Measurements from ENCODE around the gene CALCOCO1.
A peak's percentile ranks its signal among the peaks of the same experiment; 100 is the strongest.

The CALCOCO1 gene

GRCh38 chr12:53751336-53752191 lies 24.3 kb upstream of the CALCOCO1 start, which contains the start of gene CISTR:
TSS of gene CISTR (minus strand) at chr12:53751979.
- DNase-seq, result no peak

GRCh38 chr12:53750812-53751335 lies 23.6 kb upstream of the CALCOCO1 start:
- peak; percentile 26 for DNase-seq

GRCh38 chr12:53749986-53750811 lies 22.9 kb upstream of the CALCOCO1 start:
- no peak for DNase-seq

GRCh38 chr12:53748072-53748840 lies 21.0 kb upstream of the CALCOCO1 start:
- DNase-seq, result no peak

- DNase-seq, result no peak
Observed at GRCh38 chr12:53747095-53747494, 19.8 kb upstream of the CALCOCO1 start.

GRCh38 chr12:53746592-53747092 lies 19.4 kb upstream of the CALCOCO1 start:
- DNase-seq, result peak; percentile 85

- DNase-seq, result no peak
Observed at GRCh38 chr12:53744751-53745150, 17.5 kb upstream of the CALCOCO1 start.

DNA sequence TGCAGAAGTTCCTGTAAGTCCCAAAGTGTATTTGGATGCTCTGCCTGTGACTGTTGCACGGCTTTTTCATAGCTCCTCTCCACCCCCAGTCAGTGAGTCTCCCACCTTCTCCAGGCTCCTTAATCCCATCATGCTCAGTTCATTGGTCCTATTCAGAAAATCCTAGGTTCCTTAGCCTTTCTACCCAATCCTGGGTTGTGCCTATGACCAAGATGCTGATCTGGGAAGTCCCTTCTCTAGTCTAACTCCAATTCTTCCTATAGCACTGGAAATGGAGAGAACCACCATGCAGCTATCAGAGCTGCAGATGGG lies 16.8 kb upstream of the CALCOCO1 start:
- no peak for DNase-seq

DNA sequence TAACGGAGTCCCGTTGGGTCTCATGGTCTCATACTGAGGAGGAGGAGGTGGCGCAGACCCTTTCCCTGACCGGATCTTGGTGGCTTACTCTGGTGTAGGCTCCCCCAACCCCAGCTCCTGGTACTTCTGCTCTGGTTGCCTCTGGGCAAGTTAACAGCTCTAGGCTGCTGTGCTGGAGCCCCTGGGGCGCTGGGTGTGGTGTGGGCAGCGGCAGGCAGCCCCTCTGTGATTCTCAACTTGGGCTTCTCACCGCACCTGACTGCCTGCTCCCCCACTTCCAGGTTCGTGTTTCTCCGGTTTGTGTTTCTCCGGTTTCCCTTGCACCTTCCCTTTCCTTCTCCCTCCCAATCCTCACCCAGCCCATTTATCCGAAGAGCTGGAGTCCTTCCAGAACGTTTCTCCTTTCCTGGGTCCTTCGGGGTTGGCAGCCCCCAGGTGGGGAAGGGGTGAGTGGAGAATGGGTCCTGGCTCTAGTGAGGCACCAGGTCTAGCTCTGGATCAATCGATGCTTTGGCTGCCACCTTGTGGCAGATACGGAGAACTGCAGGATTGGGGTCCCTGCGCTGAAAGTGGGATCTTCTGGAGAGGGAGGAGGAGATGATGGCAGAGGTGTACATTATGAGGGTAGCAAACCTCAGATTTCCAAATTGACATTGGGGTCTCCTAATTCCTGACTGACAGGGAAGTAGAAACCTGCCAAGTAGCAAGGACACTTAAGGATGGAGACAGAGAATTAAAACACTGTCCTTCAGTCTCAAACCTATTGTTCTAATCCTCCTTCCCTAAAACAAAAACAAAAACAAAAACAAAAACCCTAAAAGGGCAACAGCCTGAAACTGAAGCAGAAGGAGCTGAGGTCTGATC lies 16.2 kb upstream of the CALCOCO1 start:
- DNase-seq, result peak; percentile 53

DNA sequence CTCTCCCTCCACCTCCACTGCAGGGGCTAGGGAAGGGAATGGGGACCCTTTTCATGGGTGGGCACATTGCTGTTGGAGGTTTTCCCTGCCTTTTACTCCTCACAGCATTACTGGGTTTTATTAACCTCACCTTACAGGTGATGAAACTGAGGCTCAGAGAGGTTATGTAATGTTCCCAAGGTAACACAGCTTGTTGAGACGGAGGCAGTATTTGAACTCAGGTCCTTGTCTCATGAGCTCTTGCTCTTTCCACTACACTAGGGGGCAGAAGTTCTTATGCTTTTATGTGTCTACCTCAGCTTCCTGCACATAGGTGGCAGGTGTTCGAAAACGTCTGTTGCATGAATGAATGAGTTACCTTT lies 12.9 kb upstream of the CALCOCO1 start:
- DNase-seq, result no peak

DNA sequence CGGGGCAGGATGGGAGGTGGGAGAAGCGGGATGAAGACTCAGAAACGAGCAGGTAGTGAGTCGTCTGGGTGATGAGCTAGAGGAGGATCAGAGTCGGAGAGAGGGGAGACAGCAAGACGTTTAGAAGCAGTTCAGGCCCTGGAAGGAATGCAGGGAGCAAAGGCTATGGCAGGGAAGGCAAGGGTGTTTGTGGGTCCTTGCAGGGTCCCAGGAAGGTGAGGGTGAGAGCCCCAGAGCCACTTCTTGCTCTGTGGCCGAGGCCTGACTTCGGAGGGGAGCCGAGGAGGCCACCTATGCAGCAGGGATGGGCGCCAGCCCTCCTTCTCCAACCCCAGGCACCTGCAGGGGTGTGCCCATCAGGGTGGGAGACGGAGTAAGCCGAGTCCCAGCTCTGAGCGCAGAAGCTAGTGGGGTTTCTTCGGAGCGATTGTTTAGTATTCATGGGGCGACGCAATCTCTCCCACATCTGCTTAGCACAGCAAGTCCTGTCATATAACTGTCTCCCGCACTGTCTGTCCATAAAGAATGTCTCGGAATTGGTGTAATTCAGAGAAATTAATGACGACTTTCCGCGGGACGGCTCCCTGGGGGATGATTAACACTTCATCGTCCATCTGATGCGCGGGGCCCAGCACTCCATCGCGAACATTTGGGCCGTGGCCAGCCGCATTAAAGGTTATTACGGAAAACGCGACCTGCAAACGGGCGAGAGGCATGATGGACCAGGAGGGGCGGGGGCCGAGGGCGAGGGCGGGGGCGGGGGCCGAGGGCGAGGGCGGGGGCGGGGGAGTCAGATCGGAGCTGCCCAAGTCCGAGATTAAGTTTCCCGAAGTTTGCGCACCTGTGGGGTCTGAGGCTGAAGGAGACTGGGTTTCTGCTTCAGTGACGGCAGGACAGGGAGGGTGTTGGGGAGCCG lies 12.2 kb upstream of the CALCOCO1 start:
- no peak for DNase-seq

GRCh38 chr12:53738406-53739213 lies 11.4 kb upstream of the CALCOCO1 start:
- no peak for DNase-seq

- no peak for DNase-seq
Observed at GRCh38 chr12:53737951-53738405, 10.7 kb upstream of the CALCOCO1 start.

DNA sequence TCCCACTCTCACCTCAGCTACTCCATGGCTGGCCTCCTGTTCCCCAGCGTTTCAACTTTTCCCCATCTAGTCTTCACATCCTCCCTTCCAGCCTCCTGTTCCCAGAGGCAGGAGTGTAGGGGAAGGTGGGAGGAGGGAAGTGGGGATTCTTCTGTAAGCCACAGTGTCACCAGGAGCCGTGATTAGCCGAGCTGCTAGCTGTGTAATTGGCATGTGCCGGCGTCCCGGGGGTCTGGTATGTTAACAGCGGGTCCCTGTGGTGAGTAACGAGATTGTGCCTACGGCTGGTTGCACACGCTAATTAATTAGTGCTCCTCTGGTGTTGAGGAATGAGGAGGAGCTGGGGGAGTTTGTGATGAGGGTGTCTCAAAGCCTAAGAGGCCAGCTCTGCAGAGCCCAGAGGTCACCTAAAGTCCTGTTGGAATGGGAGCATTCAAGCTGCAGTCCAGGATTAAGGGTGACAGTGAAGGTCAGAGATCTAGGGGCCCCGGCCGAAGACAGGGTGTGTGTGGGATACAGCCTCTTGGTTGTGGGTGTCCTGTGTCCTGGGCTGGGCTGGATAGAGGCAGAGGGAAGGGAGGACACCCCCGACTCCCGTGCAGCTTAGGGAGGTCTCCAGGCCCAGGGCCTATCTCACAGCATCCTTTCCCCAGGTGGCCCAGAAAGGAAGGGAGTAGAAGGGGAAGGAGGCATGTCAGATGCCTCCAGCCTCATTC lies 10.0 kb upstream of the CALCOCO1 start:
- DNase-seq, result no peak

GRCh38 chr12:53736592-53736991 lies 9.3 kb upstream of the CALCOCO1 start:
- no peak for DNase-seq

DNA sequence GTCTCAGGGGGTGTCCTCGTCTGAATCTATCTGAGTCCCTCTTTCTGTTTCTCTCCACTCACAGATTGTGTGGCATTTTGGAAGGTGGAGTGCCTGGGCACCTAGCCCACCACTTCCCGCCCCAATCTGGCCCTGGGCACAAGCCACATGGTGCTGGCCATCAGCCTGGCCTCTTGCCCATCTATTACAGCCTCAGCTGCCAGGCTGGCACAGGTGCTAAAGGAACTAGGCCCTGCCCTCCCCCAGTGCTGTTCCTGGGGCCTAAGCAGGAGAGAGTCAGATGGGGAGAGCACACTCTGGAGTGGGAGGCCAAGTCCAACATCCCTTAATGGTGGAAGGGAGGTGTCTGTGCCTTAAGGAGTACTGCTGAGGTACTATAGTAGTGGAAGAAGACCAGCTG lies 8.3 kb upstream of the CALCOCO1 start:
- peak; percentile 27 for DNase-seq

DNA sequence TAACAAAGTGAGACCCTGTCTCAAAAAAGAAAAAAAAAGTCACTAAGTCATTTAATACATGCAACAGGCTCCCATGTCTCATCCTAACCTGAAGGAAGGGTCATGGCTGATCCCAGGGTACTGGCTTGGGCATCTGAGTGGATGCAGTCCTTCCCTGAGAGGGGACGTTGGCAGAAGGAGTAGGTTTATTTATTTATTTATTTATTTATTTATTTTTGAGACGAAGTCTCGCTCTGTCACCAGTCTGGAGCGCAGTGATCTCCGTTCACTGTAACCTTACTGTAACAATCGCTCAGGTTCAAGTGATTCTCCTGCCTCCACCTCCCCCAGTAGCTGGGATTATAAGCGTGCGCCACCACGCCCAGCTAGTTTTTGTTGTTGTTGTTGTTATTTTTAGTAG lies 7.2 kb upstream of the CALCOCO1 start:
- no peak for DNase-seq

GRCh38 chr12:53733807-53734200 lies 6.6 kb upstream of the CALCOCO1 start:
- DNase-seq, result no peak

Measured in NCI-H2029 (cell line).